Skin of body (tissue), 2 donors: Measurements from ENCODE around the gene KCNMA1. TPM values are rescaled to one million over a fixed set of nuclear protein-coding genes. Genes with fewer than 3 reads are reported as not detected.

Experiments used
- DNase-seq: peaks from one replicate; lab custom pipeline; 2025; lab: John Stamatoyannopoulos, UW
- total RNA-seq: library from RNA; depleted of rRNA; stranded (reverse); fragments of >200 nt; gene quantifications from one replicate; pipeline ENCODE4 v1.2.3, GENCODE V29; 2014

KCNMA1 gene
- total RNA-seq, 1 donor from 2014 or later: 11.7 TPM

DNA sequence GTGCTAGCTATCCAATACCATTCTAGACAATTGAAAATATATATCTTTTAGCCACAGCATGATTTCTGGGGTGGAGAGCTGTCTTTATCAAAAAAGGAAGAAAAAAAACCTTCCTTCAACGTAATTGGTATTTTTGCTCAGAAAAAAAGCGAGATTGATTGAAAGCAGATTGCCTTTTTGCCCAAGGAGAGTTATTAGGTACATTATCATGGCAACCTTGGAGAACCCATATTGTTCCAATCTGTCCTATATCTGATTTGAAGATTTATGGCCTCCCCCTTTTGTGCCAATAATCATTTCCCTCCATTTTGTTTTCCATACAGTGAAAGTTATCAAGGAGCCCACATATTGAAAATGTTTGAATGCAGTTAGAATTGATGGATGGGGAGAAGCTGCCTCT, 544.5 kb downstream of the KCNMA1 start:
- DNase-seq: no peak

DNA sequence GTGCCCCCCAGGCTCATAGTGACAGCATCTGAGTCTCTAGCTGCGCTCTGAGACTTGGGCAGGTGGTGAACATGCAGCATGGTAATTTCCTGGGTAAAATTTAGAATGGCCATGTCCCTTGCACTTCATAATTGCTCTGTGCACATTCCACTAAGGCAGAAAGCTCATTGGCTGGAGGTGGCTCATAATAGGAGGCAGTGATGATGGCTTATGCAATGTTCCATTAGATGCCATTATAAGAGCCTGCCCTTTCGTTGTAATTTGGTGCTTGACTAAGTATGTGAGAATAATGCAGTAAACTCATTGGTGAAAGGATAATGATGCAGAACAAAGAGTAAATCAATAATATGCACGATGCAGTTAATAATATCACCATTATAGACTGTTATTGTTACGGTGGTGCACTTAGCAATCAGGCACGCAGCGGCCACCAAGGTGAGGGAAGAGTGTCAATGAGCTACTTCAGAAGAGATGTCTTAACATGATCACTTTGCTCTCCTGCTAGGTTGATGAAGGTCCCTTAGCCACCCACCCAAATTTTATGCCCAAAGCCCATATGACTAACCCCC, 545.9 kb downstream of the KCNMA1 start:
- DNase-seq: no peak

DNA sequence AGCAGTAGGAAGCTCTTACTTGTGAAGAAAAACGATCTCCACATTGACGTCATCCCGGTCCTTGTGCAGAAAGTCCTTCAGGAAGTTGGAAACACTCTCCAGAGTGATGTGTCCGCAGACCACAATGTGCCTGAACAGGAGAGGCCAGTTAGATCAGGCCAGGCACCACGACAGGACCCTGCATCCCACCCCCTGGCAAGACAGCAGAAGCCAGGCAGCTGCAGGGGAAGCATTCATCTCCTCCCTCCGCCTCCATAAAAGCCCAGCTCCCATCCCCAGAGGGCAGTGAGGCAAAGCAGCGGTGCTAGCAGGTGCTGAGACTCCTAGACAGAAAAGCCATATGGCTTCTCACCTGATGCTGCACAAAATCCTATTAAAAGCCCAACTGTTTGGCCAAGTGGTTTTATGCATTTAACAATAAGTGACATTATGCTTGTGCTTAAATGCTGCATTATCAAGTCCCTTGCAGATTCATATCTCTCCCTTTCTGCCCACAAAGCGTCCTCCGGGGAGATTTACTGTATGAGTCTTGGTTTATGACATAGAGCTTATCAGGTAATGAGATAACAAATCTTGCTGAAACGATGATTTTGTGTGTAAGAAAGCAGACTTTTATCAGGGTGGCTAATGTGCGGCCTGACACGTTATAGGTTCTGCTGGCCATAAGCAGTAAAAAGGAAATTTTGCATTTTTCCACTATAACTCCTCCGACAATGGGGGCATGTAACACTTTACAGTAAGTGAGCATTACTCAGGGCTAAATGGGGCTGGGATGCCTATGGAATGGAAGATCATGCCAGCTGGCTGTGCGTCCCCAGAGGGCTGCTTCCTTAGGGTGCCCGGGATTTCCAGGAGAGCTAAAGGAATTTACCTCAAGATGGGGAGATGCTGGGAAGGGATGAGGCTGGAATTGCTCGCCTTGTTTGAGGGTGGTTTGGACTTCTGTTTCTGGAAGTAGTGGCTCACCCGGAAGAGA, 546.9 kb downstream of the KCNMA1 start:
- no peak for DNase-seq

DNA sequence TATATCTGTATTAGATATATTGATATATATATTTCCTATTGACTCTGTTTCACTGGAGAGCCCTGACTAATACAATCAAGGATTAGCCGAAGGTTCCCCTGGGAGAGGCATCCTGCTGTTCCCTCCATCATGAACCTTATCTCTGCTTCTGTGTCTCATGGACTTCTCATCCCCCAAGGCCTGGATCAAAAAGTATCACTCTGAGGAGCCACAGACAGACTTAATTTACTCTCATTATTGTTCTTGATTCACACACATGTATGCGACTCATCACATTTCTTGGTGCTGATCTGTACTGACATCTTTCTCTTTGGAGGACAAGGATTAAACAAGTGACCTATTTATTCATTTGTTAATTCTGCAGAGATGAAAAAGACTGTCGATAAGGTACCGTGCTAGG, 550.2 kb downstream of the KCNMA1 start:
- DNase-seq: no peak

DNA sequence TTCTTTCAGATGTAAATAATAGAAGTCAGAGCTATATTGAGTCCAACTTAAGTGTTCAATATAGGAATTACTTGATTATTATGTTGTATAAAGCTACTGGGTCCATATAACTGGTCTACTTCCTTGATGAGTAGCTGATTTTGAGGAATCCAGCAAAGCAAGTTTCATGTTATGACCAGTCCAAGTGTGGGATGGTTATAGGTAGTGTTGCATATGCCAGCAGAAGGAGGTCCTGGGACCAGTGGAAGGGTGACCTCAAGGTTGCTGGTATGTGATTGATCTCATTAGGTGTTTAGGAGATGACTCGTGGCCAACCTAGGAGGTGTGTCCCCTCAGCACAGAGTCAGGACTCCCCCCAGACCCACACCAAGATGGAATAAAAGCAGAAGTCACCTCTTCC, 551.5 kb downstream of the KCNMA1 start:
- DNase-seq: no peak

DNA sequence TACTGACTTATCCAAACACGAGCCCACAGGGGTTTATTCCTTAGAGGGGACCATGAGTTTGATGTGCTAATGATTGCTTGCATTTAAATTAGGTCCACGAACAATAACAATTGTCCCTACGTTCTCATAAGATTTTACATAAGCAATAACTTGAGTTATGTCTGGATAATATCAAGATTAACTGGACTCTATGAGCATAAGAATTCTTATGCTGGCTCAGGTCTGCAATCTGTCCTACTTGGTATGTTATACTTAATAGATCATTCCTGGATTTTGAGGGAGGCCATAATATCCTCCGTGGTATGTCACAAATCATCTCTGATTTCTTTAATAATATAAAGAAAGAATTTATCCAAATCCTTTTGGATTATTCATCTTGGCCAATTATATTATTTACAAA, 552.3 kb downstream of the KCNMA1 start:
- no peak for DNase-seq

DNA sequence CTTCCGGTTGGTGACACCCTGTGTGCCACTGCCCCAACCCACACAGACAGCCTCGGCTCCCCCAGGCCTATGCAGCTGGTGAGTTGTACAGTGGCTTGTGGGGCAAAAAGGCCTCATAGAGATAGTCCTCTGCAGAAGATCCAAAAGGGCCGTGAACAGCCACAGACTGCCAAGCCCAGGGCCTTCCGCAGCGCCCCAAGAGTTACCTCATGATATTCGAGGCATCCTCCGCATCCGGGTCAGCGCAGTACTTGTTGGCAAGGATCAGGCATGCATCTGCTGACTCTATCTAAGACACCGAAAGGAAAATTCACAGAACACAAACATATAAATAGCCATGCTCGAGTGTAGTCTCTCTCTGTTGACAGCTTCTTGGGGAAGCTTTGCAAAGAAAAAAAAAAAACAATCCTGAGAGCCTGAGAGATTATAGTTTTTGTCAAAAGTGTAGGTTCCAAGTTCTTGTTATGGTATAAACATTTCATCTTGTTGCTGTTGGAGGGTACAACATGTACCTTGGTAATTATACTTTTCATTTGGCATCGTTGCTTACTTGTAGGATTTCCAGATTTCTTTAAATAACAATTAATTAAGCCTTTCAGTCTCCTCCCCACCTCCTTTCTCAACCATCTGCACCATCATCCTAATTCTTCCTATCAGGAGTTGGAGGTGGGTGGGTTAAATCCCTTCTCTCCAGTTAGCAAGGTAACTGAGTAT, 553.0 kb downstream of the KCNMA1 start:
- DNase-seq: peak; percentile 83

DNA sequence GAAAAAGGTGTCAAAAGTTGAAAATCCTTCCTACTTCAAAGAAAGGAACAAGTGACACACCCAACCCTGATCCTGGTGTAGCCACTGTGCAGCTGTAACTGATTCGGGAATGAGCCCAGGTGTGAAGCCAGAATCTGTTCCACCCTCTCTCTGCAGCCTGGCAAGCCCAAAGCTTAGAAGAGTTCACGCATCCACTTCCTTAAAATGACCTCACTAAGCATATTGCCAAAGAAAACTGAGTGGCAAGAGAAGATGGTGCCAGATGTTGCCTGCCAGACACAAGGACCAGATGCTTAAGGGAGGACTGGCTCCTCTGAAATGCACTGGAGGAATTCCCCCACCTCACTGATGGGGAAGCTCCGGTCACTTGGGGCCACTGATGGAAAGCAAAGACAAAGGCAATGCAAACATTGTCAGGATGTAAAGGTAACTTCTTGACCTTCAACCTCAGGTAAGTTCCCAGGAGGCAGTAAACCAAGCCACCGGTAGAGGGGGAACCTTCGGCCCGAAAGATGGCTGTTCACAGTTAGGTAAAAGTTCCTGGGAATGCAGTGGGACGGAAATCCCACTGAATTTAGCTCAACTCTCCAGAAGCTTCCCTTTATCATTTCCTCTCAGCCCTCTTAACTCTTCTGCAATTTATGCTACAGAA, 554.9 kb downstream of the KCNMA1 start:
- DNase-seq: no peak

DNA sequence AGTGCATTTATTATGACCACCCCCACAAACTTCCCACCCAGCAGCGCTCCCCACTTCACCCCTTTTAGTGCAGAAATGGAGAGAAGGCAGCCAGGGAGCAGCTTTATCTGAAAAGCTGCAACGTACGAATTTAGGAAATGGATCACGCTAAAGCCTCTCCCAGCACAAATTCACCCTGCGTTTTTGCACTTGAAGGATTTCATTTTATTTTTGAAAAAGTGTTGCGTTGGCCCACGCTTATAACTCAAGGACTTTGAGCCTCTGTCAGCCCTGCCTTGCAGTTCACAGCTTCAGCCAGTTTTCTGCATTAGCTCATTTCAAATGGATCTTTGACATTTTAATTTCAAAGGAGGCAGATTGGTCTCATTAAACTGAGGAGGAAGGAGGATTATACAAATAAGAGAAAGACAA, 556.1 kb downstream of the KCNMA1 start:
- DNase-seq: peak; percentile 77

DNA sequence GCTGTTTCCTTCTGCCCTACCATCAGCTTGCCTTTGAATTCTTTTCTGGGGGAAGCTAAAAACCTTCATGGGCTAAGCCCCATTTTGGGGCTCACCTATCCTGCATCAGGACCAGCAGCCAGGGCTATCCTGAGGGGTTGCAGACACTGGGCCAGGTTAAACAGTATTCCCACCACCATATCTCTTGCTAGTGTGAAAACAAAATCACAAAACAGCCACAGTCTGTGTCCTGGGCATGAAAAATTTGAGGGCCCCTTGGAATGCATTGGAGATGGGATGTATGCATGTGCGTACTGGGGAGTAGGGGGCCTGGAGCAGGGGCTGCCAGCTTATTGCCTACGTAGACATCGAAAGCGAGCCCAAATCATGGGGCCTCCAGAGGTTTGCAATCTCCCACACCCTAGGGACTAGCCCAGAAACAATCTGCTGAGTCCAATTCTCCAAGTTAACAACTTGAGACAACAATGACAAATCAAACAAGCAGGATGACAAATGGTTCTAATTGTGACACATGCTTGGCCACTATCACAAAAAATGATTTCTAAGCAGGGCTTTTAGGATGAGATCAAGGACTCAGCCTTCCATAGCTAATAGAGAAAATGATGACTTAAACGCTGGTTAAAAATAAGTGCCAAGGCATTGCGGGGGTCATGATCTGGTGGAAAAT, 557.1 kb downstream of the KCNMA1 start:
- peak; percentile 58 for DNase-seq

DNA sequence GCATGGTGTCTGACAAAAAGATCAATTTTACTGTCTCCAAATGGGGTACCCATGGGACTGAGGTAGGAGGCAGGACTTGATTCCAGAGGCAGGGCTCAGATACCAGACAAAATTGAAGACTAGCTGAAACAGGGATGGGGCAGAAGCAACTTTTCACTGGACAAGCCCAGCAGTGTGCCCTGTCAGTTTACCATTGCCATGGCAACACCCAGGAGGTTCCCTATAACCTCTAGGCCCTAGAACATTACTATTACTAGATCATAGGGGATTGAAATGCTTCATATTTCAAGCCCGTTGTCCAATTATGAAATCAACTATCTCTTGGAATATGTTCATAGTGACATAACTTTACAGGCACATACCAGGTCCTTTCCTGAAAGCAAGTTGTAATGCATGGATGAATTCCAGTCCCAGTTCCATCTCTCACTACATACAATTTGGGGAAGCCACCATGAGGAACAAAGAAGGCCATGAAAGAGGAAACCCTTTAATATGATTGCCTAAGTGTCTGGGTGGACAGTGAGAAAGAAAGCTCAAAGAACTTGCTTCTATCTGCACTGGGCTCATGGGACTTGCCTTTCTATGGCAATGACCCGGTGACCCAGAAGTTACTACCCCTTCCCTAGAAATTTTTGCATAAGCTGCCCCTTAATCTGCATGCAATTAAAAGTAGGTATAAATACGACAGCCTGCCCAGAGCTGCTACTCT, 557.9 kb downstream of the KCNMA1 start:
- DNase-seq: no peak

DNA sequence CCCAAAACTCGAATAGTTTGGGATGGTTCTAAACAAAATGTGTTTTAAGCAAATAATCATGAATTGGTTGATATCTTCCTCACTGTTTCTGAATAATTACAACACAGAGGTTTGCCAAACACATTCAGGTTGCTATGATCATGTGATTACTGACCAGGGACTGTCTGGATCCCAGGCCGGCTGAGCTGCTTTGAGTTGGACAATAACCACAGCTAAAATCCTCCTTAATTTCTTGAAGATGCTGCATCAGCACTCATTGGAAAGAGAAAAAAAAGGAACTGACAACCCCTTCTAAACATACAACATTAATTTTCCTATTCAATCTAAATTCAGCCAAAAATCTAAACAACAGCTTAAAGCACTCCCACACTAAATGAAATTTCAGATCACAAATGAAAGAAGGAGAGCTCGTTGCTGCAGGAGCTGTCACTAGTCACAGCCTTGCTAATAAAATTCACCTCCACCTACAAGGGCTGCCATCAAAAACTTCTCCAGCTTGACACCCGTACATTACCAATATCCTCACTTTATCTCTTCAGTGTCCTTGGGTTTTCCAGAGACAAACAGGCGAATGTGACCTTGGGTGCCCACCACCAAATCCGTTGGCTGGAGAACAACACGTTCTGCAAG, 560.2 kb downstream of the KCNMA1 start:
- DNase-seq: peak; percentile 30

DNA sequence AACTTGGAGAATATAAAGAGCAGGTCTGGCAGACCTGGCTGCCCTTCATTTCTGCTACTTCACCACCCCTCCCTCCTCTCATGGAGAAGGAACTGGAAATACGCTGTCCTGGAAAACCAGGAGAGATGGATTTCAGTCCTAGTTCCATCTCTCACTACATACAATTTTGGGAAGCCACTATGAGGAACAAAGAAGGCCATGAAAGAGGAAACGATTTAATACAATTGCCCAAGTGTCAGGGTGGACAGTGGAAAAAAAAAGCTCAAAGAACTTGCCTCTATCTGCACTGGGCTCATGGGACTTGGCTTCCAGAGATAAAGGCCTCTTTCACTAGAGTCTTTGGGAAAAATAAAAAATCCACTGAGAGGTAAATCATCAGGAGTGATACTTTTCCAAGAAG, 561.7 kb downstream of the KCNMA1 start:
- DNase-seq: no peak

DNA sequence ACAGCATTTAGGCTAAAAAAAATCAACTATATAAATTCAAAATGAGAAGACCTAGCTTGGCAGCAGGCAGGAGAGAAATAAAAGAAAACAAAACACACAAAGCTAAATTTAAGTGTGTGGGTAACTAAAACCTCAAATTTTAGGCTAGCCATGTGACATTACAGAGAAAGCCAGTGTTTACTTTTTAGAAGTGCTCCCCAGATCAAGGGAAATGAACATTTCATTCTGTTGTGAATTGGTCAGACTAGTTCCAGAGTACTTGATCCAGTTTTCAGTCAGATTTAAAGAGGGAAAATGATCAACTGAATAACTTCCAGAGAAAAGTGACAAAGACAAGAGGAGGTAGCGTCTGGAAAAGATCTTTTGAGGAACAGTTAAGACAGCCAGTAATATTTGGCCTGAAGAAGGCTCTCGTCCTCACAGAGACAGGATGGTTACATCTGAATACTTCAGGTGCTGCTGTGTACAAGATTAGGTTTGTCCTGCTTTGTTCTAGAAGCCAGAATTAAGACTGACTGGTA, 563.4 kb downstream of the KCNMA1 start:
- DNase-seq: no peak

DNA sequence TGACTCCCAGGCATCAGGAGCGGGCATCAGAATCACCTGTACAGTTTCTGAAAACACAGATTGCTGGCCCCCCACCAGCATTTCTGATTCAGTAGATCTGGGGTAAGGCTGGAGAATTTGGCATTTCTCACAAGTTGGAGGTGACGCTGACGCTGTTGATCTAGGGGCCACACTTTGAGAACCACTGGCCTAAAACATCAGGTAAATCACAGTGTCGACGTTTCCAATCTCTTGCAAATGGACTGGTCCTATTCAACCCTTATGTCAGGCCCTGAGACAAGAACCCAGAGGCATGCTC, 564.0 kb downstream of the KCNMA1 start:
- no peak for DNase-seq

DNA sequence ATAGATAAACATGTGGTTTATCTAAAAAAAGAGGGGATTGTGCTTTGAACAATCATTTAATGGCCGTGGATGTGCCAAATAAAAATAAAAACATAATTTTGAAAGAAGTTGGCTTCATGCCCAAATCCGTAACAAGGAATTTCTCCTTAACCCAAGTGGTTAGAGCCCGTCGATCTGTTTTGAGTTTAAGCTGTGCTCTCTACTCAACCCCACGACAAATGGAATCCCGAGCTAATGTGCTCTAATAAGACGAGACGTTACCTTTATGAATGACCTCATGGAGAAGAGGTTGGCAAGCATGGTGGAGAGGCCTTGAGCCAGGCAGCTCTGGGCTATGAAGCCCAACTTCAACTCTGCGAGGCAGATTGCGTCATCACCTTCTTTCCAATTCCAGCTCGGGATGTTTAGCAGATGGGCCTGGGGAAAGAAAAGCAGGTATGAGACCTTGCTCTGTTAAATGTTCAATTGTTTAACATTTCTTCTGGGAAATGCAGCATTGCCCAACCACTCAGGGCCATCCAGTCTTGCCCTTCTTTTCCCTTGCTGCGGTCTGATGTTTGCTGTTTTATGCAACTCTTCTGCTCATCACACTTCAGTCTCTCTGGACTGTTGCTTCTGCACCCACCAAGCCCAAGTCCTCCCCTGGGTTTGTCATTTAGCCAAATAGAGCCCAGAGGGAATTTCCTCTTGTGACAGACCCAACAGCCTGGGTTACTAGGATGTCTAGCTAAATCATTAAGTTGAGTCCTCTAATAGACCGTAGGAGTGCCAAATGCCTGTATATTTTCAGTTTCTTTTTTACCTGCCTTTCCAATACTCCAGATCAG, 564.6 kb downstream of the KCNMA1 start:
- DNase-seq: peak; percentile 99

DNA sequence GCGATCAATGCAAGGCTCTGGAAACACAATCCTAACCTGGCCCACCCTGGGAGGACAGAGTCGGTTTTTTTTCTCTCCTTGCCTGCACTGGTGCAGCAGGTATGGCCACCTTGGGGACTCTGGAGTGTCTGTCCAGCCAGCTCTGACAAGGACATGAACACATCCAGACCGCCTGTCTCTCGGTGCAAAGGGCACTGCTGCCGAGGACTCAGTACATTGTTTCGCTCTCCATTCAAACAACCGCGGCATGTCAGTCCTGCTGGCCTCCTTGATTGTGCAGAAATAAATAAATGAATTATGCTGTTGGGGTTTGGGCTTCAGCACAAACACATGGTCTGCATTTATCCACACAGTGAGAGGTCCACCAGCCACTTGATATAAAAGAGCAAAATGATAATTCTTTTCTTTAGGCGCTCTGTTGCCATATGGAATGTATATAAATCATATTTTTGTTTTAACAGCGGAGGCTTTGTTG, 565.2 kb downstream of the KCNMA1 start:
- DNase-seq: peak; percentile 99

DNA sequence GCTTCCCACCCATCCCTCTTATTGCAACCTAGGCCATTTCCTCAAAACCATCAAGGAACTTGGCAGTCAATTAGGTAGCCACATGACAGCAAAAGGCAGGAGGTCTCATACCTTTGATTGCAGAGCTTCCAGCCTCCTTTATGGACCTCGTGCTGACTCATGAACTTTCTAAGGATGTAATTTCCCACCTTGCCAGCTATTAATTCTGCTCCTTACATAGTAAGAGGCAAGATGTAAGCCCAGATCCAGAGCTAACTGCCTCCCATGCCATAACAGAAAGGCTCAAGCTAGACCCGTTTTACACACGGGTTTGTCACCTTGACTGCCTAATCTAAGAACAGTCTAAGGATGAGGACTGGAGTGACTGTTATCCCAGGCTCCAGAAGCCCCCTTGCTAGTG, 565.7 kb downstream of the KCNMA1 start:
- DNase-seq: peak; percentile 52

DNA sequence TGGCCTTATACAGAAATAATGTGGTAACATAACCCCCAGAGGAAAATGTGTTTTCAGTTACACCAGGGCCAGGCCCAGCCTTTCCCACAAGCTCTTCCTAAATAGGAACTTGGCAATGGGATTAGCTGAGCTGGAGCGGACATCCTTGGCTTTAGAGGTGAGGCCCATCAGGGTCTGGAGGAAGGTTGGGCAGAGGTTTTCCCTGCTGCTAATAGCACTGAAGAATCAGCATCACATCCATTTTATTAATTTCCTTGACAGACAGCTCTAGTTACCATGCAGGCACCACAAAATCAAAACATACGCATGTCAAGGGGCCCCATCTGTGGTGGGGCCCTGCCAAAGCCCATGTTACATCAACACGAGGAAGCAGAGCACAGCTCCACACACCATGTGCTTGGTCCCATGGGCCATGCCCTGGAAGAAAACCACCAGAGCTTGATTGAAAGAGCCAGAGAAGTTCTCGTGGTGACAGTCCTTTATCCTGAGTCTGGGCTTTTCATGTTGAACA, 566.6 kb downstream of the KCNMA1 start:
- DNase-seq: peak; percentile 98
